ENCODE data around the gene WDR64.

WDR64 gene

GRCh38 chr1:241721011-241721410 lies 68.9 kb downstream of the WDR64 start:
- H3K36me3 ChIP-seq (ENCODE audit: insufficient read depth, low read length): no peaks in the 10 kb centered on the region

GRCh38 chr1:241722947-241723346 lies 70.9 kb downstream of the WDR64 start:
- no peaks in the 10 kb centered on the region for H3K79me2 ChIP-seq (ENCODE audit: insufficient read depth, low read length)
- TF ChIP-seq EZH2 (IDR thresholded peaks at IDR 0.05; ENCODE audit: borderline replicate concordance, low read length) (no peak), CTCF (IDR thresholded peaks at IDR 0.05; ENCODE audit: low read length) (no peak)
- H3K9me2 ChIP-seq (ENCODE audit: low read depth, low read length): no peaks in the 10 kb centered on the region
- no peak overlapping the region for H3K4me2 ChIP-seq (ENCODE audit: low read length)
- H3K4me1 ChIP-seq (ENCODE audit: insufficient read depth, low read length, severe bottlenecking): no peaks in the 10 kb centered on the region
- H3K27me3 ChIP-seq (ENCODE audit: insufficient read depth, low read length): no peaks in the 10 kb centered on the region
- H3K4me3 ChIP-seq (ENCODE audit: low read depth, low read length, poor library complexity, severe bottlenecking): no peak overlapping the region
- no peaks in the 10 kb centered on the region for H3K36me3 ChIP-seq (ENCODE audit: insufficient read depth, low read length)
- no peak overlapping the region for H2AFZ ChIP-seq (ENCODE audit: low read length)
- no peaks in the 10 kb centered on the region for H3K9me3 ChIP-seq (ENCODE audit: low read length)
- H3K27ac ChIP-seq (ENCODE audit: low read depth, low read length, poor library complexity, severe bottlenecking): no peak overlapping the region
- H3F3A ChIP-seq (ENCODE audit: insufficient read depth, low read length): no peaks in the 10 kb centered on the region
- H4K20me1 ChIP-seq (ENCODE audit: insufficient read depth, low read length): no peaks in the 10 kb centered on the region
- no peak overlapping the region for H3K9ac ChIP-seq (ENCODE audit: low read length)

More at GRCh38 chr1:241721011-241721410, 68.9 kb downstream of the WDR64 start:
- no peak overlapping the region for H3K9ac ChIP-seq (ENCODE audit: low read length)
- H3K79me2 ChIP-seq (ENCODE audit: insufficient read depth, low read length): no peaks in the 10 kb centered on the region
- no peak overlapping the region for H2AFZ ChIP-seq (ENCODE audit: low read length)
- H3K27ac ChIP-seq (ENCODE audit: low read depth, low read length, poor library complexity, severe bottlenecking): no peak overlapping the region
- no peaks in the 10 kb centered on the region for H3K9me2 ChIP-seq (ENCODE audit: low read depth, low read length)
- no peaks in the 10 kb centered on the region for H3K27me3 ChIP-seq (ENCODE audit: insufficient read depth, low read length)
- H3K9me3 ChIP-seq (ENCODE audit: low read length): no peaks in the 10 kb centered on the region
- H3K4me3 ChIP-seq (ENCODE audit: low read depth, low read length, poor library complexity, severe bottlenecking): no peak overlapping the region
- H4K20me1 ChIP-seq (ENCODE audit: insufficient read depth, low read length): no peaks in the 10 kb centered on the region
- H3F3A ChIP-seq (ENCODE audit: insufficient read depth, low read length): no peaks in the 10 kb centered on the region
- no peak overlapping the region for H3K4me2 ChIP-seq (ENCODE audit: low read length)
- no peaks in the 10 kb centered on the region for H3K4me1 ChIP-seq (ENCODE audit: insufficient read depth, low read length, severe bottlenecking)
- TF ChIP-seq CTCF (IDR thresholded peaks at IDR 0.05; ENCODE audit: low read length) (no peak), EZH2 (IDR thresholded peaks at IDR 0.05; ENCODE audit: borderline replicate concordance, low read length) (no peak)

GRCh38 chr1:241724741-241725356 lies 72.8 kb downstream of the WDR64 start:
- Histone ChIP-seq H3K4me1 (ENCODE audit: insufficient read depth, low read length, severe bottlenecking) (no peaks in the 10 kb centered on the region), H3K4me3 (ENCODE audit: low read depth, low read length, poor library complexity, severe bottlenecking) (no peak overlapping the region), H3K79me2 (ENCODE audit: insufficient read depth, low read length) (no peaks in the 10 kb centered on the region), H3K9me2 (ENCODE audit: low read depth, low read length) (no peaks in the 10 kb centered on the region), H3F3A (ENCODE audit: insufficient read depth, low read length) (no peaks in the 10 kb centered on the region), H3K27me3 (ENCODE audit: insufficient read depth, low read length) (no peaks in the 10 kb centered on the region), H3K4me2 (ENCODE audit: low read length) (no peak overlapping the region), H3K36me3 (ENCODE audit: insufficient read depth, low read length) (no peaks in the 10 kb centered on the region), H3K27ac (ENCODE audit: low read depth, low read length, poor library complexity, severe bottlenecking) (no peak overlapping the region), H3K9me3 (ENCODE audit: low read length) (no peaks in the 10 kb centered on the region), H4K20me1 (ENCODE audit: insufficient read depth, low read length) (no peaks in the 10 kb centered on the region), H2AFZ (ENCODE audit: low read length) (no peak overlapping the region), H3K9ac (ENCODE audit: low read length) (no peak overlapping the region)
- no peak for TF ChIP-seq EZH2 (IDR thresholded peaks at IDR 0.05; ENCODE audit: borderline replicate concordance, low read length)
- TF ChIP-seq CTCF (IDR thresholded peaks at IDR 0.05; ENCODE audit: low read length): no peak
